ENCODE data around the gene UGT3A1.

UGT3A1 gene

GRCh38 chr5:35939639-35940038 lies 51.6 kb downstream of the UGT3A1 start:
- TF ChIP-seq GATA3 (IDR thresholded peaks at IDR 0.05; ENCODE audit: low read depth, low read length): no peak
- no peak for TF ChIP-seq GATA2 (IDR thresholded peaks at IDR 0.05; ENCODE audit: low read depth, low read length)

GRCh38 chr5:35938568-35939227 lies 52.5 kb downstream of the UGT3A1 start, which contains the start of gene CAPSL:
CAPSL (minus strand) TSS chr5:35938622; CDS start chr5:35921120, 17,502 bp downstream.
- no peak for TF ChIP-seq GATA3 (IDR thresholded peaks at IDR 0.05; ENCODE audit: low read depth, low read length)
- no peak for TF ChIP-seq GATA2 (IDR thresholded peaks at IDR 0.05; ENCODE audit: low read depth, low read length)

GRCh38 chr5:35926389-35927051 lies 64.7 kb downstream of the UGT3A1 start:
- TF ChIP-seq GATA3 (IDR thresholded peaks at IDR 0.05; ENCODE audit: low read depth, low read length) (no peak), GATA2 (IDR thresholded peaks at IDR 0.05; ENCODE audit: low read depth, low read length) (no peak)

DNA sequence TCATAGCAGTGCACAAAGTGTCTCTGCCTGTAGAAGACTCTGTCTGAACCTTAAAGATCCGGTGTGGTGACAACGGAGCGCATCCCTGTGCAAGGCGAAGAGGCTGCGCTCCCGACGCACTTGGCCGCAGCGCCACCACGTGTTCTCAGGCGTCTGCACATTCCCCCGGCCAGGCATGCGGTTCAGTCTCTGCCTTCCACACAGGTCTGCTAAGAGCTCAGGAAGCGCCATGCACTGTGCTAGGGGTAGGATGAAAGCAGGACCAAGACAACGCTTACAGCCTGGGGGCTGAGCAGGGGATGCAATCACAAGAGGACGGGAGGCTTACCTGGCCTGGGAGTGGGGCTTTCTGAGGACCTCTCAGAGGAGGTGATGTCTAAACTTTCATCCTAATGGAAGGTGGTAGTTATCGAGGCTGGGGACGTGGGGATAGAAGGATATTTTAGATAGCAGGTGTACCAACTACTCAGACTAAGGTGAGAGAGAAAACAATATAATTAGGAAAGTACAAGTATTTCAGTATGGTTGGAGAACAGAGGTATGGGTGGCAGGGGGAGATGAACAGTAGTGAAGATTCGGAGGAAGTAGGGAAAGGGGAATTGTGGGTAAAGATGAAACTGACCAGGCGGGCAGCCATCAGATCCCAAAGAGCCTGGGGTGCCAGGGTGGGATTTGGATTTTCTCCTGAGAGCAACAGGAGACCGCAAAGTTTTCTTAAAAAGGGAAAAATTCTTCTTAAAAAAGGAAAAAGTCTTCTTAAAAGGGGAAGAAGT lies 66.1 kb downstream of the UGT3A1 start:
- TF ChIP-seq GATA3 (IDR thresholded peaks at IDR 0.05; ENCODE audit: low read depth, low read length): no peak
- no peak; the same call in 1 of the 2 replicates for TF ChIP-seq GATA2 (IDR thresholded peaks at IDR 0.05; ENCODE audit: low read depth, low read length)

DNA sequence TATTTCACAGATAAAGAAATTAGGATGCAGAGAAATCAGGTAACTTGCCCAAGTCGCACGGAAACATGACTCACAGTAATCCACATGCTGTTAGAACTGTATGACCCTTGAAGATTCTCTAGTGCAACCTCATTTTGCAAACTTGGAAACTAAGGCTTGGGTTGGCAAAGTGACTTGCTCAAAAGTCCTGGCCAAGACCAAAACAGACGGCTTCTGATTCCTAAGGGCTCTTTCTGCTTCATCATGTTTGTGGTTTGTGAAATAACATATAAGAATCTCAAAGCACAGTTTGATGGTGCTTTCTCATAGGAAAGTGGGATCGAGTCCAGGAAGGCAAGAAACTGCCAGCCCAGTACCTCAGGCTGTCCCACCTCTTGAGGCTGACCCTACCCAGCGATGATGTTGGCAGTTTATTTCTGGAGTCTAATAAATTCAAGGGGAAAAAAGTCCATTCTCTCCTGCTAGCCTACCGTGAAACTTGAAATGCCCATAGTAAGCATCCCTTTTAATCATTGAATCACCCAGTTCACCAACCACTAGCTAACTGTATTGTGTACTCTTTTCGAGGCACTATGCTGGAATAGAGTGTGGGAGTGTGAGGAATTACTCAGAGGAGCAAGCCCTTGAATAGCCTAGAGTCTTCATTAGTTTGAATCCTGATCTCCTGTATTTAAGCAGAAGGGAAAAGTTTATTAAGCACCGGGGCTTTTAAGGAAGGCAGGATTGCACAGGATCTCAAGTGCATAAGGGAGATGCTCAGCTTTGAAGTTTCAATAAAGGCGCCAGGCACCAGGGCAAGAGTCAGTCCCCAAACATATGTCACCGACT lies 66.9 kb downstream of the UGT3A1 start:
- TF ChIP-seq GATA3 (IDR thresholded peaks at IDR 0.05; ENCODE audit: low read depth, low read length) (no peak), GATA2 (IDR thresholded peaks at IDR 0.05; ENCODE audit: low read depth, low read length) (no peak)

- no peak for TF ChIP-seq GATA3 (IDR thresholded peaks at IDR 0.05; ENCODE audit: low read depth, low read length)
- no peak for TF ChIP-seq GATA2 (IDR thresholded peaks at IDR 0.05; ENCODE audit: low read depth, low read length)
These were observed 68.7 kb downstream of the UGT3A1 start for GRCh38 chr5:35922468-35922867.

DNA sequence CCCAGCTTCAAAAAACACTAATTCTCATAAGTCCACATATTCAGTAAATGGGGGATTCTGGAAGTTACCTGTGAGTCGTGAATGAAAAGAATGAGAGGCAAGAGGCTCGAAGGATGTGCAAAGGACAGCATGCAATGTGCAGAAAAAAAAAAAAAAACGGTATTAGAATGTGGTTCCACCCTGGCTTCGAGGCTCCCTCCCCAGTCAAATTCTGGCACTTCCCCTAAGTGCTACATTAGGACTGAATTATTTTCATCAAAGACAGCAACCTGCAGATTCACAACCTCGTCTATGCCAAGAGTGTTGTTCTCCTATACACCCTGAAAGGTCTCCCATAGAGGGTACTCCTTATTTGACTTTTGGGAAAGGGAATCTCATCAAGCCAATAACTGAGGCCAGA lies 69.3 kb downstream of the UGT3A1 start:
- TF ChIP-seq GATA2 (IDR thresholded peaks at IDR 0.05; ENCODE audit: low read depth, low read length): no peak
- TF ChIP-seq GATA3 (IDR thresholded peaks at IDR 0.05; ENCODE audit: low read depth, low read length): no peak

- no peak for TF ChIP-seq GATA2 (IDR thresholded peaks at IDR 0.05; ENCODE audit: low read depth, low read length)
- no peak for TF ChIP-seq GATA3 (IDR thresholded peaks at IDR 0.05; ENCODE audit: low read depth, low read length)
These were observed 70.3 kb downstream of the UGT3A1 start for GRCh38 chr5:35920890-35921289.

DNA sequence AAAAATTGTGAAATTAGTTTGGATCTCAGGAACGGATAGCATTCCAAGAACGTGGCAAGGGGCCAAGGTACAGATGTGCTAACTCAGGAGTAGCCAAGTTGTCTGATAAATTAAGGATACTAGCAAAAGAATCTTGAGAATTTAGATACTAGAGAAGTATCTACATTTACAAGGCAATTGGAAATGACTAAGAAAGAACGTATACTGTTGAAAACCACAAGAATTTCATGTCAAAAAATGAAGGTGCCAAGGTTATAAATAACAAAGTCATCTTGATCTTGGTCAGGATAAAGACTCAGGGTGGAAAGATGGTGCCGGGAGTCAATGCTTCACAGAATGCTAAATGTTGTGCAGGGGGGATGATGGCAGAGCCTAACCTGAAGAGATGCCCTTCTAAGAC lies 72.0 kb downstream of the UGT3A1 start:
- TF ChIP-seq GATA3 (IDR thresholded peaks at IDR 0.05; ENCODE audit: low read depth, low read length) (no peak), GATA2 (IDR thresholded peaks at IDR 0.05; ENCODE audit: low read depth, low read length) (no peak)

DNA sequence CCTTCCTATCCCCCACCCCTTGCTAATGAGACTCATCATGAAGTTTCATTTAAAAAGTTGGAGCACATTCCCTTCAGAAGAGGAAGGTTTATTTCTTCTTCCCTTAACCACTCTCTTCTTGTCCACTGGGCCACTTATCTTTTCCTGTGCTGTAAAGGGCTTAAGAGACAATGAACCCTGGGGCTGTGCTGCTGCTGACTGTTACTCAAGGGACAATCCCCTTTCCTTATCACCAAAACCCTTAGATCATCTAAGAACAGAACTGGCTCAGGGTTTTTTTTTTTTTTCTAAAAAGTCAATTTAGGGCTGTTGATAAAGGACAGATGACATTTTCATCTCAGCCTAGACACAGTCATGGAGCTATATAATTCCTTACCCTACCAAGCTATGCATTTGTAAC lies 82.4 kb downstream of the UGT3A1 start:
- peak; percentile 71 for TF ChIP-seq GATA2 (IDR thresholded peaks at IDR 0.05; ENCODE audit: low read depth, low read length)
- peak; percentile 64 for TF ChIP-seq GATA3 (IDR thresholded peaks at IDR 0.05; ENCODE audit: low read depth, low read length)

GRCh38 chr5:35908228-35908627 lies 83.0 kb downstream of the UGT3A1 start:
- TF ChIP-seq GATA3 (IDR thresholded peaks at IDR 0.05; ENCODE audit: low read depth, low read length) (no peak), GATA2 (IDR thresholded peaks at IDR 0.05; ENCODE audit: low read depth, low read length) (no peak)

DNA sequence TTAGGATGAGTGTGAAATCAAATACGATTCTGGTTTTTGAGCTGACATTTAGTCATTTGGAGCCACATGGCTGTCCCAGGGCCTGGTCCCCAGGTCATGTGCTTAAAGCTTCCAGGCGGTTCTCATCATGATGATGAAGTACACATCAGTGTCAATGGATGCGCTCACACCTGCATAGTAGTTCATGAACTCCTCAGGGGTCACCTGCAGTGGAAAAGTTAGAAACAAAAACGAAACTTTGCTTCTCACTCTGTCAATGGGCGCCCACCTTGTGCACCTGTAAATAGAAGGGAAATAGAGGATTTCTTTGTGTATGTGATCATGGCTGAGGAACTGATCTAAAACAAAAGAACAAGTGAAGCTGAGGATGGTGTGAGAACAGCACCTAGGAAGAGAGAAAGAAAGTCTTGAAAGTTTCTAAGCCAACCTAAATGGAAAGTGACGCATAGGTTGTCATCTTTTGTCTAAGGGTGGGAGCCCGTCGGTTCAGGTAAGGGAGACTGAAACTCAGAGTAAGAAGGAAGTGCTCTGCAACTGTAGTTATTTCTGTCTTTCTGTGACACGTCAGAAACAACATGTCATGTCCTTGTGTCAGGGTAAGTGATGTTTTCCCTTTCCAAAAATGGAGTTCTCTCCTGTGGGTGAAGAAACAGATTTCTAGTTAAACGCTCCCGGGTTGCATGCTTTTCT lies 86.6 kb downstream of the UGT3A1 start:
- TF ChIP-seq GATA3 (IDR thresholded peaks at IDR 0.05; ENCODE audit: low read depth, low read length): no peak
- no peak for TF ChIP-seq GATA2 (IDR thresholded peaks at IDR 0.05; ENCODE audit: low read depth, low read length)

DNA sequence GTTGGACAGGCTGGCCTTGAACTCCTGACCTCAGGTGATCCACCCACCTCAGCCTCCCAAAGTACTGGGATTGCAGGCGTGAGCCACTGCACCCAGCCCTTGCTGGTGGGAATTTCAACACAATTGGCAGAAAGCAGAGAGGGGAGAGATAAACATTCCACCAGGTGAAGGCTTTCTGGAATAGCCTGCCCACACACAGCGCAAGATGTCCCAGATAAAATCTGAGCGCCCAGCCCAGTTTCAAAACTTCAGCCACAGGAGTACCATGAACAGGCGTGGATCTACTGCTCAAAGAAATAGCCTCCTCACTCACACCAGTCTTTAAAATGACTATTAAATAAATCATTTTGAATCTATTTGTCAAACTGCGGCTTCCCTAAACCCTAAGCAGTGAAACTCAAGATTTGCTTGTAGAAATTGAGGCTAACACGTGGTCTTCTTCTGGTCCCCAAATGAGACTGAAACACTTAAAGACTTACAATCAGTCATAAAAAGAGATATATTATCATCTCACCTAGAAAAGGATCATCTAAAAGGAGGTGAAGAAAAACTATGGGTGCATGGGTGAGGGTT lies 87.5 kb downstream of the UGT3A1 start:
- no peak for TF ChIP-seq GATA2 (IDR thresholded peaks at IDR 0.05; ENCODE audit: low read depth, low read length)
- no peak for TF ChIP-seq GATA3 (IDR thresholded peaks at IDR 0.05; ENCODE audit: low read depth, low read length)

Data from SH-SY5Y (cell line).